ENCODE measurements around the gene LAMP5. TPM values are rescaled to one million over a fixed set of nuclear protein-coding genes. Genes with fewer than 3 reads are reported as not detected.

Gene LAMP5
- total and polyA plus RNA-seq, 2 experiments from 2014 or later, result 0.21 to 0.29 TPM

GRCh38 chr20:9478771-9479170, 35.6 kb upstream of the LAMP5 start:
- Mint-ChIP-seq H3K27me3 (ENCODE audit: insufficient read depth, low read depth, poor library complexity) (no peaks in the 10 kb centered on the region), H3K9me3 (no peaks in the 10 kb centered on the region), H3K27ac (no peak overlapping the region), H3K4me1 (no peaks in the 10 kb centered on the region), H3K36me3 (ENCODE audit: low read depth) (no peaks in the 10 kb centered on the region), H3K4me3 (no peak overlapping the region)
- no peak overlapping the region for H2AFZ ChIP-seq
- H3K27ac ChIP-seq (ENCODE audit: low read depth), result no peak overlapping the region
- no peaks in the 10 kb centered on the region for H3K4me1 ChIP-seq (ENCODE audit: insufficient read depth)
- no peak for DNase-seq (ENCODE audit: low spot score)
- no peaks in the 10 kb centered on the region for H3K27me3 ChIP-seq (ENCODE audit: insufficient read depth)
- no peaks in the 10 kb centered on the region for H3K36me3 ChIP-seq (ENCODE audit: insufficient read depth)
- no peak overlapping the region for H3K4me2 ChIP-seq
- H3K9me2 ChIP-seq (ENCODE audit: insufficient read depth), result no peaks in the 10 kb centered on the region
- TF ChIP-seq REST (IDR thresholded peaks at IDR 0.05; ENCODE audit: unreplicated experiment) (no peak), NANOG (IDR thresholded peaks at IDR 0.05; ENCODE audit: borderline replicate concordance) (no peak), EZH2phosphoT487 (IDR thresholded peaks at IDR 0.05; ENCODE audit: unreplicated experiment) (no peak), POLR2AphosphoS5 (IDR thresholded peaks at IDR 0.05; ENCODE audit: low read depth) (no peak), STAT1 (IDR thresholded peaks at IDR 0.05; ENCODE audit: unreplicated experiment) (no peak), ZNF462 (CRISPR knock-in tag; IDR thresholded peaks at IDR 0.05) (no peak), JUNB (IDR thresholded peaks at IDR 0.05; ENCODE audit: unreplicated experiment) (no peak), CREB1 (CRISPR knock-in tag; IDR thresholded peaks at IDR 0.05; ENCODE audit: low read depth) (no peak), ZNF114 (CRISPR knock-in tag; IDR thresholded peaks at IDR 0.05) (no peak), ZNF331 (CRISPR knock-in tag; IDR thresholded peaks at IDR 0.05; ENCODE audit: low read depth) (no peak)
- ATAC-seq, result no peak
- H3F3A ChIP-seq (replicated peaks; ENCODE audit: low read depth), result no peaks in the 10 kb centered on the region
- H3K79me2 ChIP-seq (replicated peaks; ENCODE audit: insufficient read depth), result no peaks in the 10 kb centered on the region
- H4K20me1 ChIP-seq (replicated peaks; ENCODE audit: insufficient read depth), result no peaks in the 10 kb centered on the region
- H3K4me3 ChIP-seq, result no peak overlapping the region

Data from GM23338 (cell line).